ENCODE measurements around the gene PCDH19. TPM values are rescaled to one million over a fixed set of nuclear protein-coding genes. Genes with fewer than 3 reads are reported as not detected.

The PCDH19 gene
- total and polyA plus RNA-seq, 2 experiments from 2014 or later, result 0.87 to 1.4 TPM

GRCh38 chrX:100289066-100289558 lies 121.0 kb downstream of the PCDH19 start (continued):
- TF ChIP-seq ZNF462 (CRISPR knock-in tag; IDR thresholded peaks at IDR 0.05), result no peak

DNA sequence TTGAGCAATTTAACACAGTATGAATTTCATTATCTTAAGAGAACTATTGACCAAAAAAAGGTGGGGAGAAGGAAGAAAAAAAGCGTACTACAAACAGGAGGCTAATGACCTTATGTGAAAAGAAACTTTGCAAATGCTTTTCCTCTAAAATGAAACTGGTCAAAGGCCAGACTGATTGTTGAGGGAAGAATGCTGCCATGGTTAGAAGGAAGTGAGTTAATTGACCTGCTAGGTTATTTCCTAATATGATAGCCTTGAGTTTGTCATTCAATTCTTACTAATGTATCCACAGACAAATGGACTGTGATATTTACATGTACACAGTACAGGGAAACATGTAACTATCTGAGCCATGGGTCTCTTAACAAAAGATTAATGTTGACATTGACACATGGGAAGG lies 132.8 kb downstream of the PCDH19 start:
- no peaks in the 10 kb centered on the region for H3F3A ChIP-seq (replicated peaks; ENCODE audit: low read depth)
- no peak overlapping the region for H2AFZ ChIP-seq
- Mint-ChIP-seq H3K4me3 (no peak overlapping the region), H3K27me3 (ENCODE audit: insufficient read depth, low read depth, poor library complexity) (no peaks in the 10 kb centered on the region), H3K4me1 (no peaks in the 10 kb centered on the region; the same call in 2 of the 3 replicates), H3K27ac (no peak overlapping the region), H3K9me3 (no peaks in the 10 kb centered on the region; the same call in 1 of the 3 replicates), H3K36me3 (ENCODE audit: low read depth) (peaks cover 2% of the 10 kb centered on the region; the same call in 1 of the 3 replicates)
- no peak overlapping the region for H3K4me3 ChIP-seq
- no peak overlapping the region for H3K27ac ChIP-seq (ENCODE audit: low read depth)
- H3K4me1 ChIP-seq (ENCODE audit: insufficient read depth), result no peaks in the 10 kb centered on the region
- TF ChIP-seq ZNF331 (CRISPR knock-in tag; IDR thresholded peaks at IDR 0.05; ENCODE audit: low read depth), result no peak
- no peak for TF ChIP-seq ETS1 (IDR thresholded peaks at IDR 0.05)
- TF ChIP-seq STAT1 (IDR thresholded peaks at IDR 0.05; ENCODE audit: unreplicated experiment), result no peak
- DNase-seq (ENCODE audit: low spot score) (no peak), ATAC-seq (no peak)
- H3K27me3 ChIP-seq (ENCODE audit: insufficient read depth), result no peaks in the 10 kb centered on the region
- H3K79me2 ChIP-seq (replicated peaks; ENCODE audit: insufficient read depth), result no peaks in the 10 kb centered on the region
- no peak overlapping the region for H3K4me2 ChIP-seq
- no peaks in the 10 kb centered on the region for H4K20me1 ChIP-seq (replicated peaks; ENCODE audit: insufficient read depth)
- no peaks in the 10 kb centered on the region for H3K9me2 ChIP-seq (ENCODE audit: insufficient read depth)
- H3K36me3 ChIP-seq (ENCODE audit: insufficient read depth), result no peaks in the 10 kb centered on the region
